ENCODE measurements around the gene XRRA1. TPM values are rescaled to one million over a fixed set of nuclear protein-coding genes. Genes with fewer than 3 reads are reported as not detected.
"Not testable (repeated sequence)": the region's sequence is repeated elsewhere in the genome, so short reads cannot be mapped to it uniquely, and the experiment has no call there.

Gene XRRA1
- polyA plus RNA-seq (2013), result 5.5 TPM

- H3K27me3 ChIP-seq (replicated peaks in 2 of 5; ENCODE audit: control insufficient read depth in 4 of 5, insufficient read depth in 5 of 5, low read length in 4 of 5), result no peaks in the 10 kb centered on the region
- peak within 1 kb of the TSS; percentile 88 to 98 for H3K27ac ChIP-seq (ENCODE audit: insufficient read depth in 1 of 2, low read depth in 1 of 2, low read length in 2 of 2, poor library complexity in 1 of 2, severe bottlenecking in 2 of 2)
- peak within 1 kb of the TSS; percentile 60 to 100 (median 96) for H3K4me3 ChIP-seq (ENCODE audit: control insufficient read depth in 1 of 7, extremely low read depth in 1 of 7, insufficient read depth in 4 of 7, low read depth in 2 of 7, low read length in 6 of 7)
- peaks cover 15 to 27% (median 18%) of the 10 kb centered on the region in 4 experiments for H3K4me1 ChIP-seq (ENCODE audit: control extremely low read depth in 1 of 4, control insufficient read depth in 4 of 4, insufficient read depth in 4 of 4, low read length in 3 of 4)
- under 1% methylated on average over 60 of the region's 67 CpGs for WGBS (ENCODE audit: insufficient coverage)
- no peaks in the 10 kb centered on the region for H3K9me3 ChIP-seq (ENCODE audit: control extremely low read depth in 1 of 5, control insufficient read depth in 4 of 5, insufficient read depth in 2 of 5, low read depth in 1 of 5, low read length in 4 of 5)
- CTCF ChIA-PET, result interaction anchor here (0.5 kb wide), 1 partner anchor 59 kb away, joined by 3 read pairs; no protein-coding TSS in a partner anchor
- POLR2A ChIA-PET, result interaction anchor here (0.7 to 1.0 kb wide), 3 partner anchors 9 to 1105 kb away, joined by 3 read pairs; no protein-coding TSS in a partner anchor
- DNase-seq, result peak; percentile 98 to 99 (median 99)
- H3K36me3 ChIP-seq (ENCODE audit: control insufficient read depth in 4 of 4, insufficient read depth in 4 of 4, low read length in 3 of 4), result peaks cover 0 to 23% (median 6%) of the 10 kb centered on the region in 4 experiments
These were observed at the start of gene XRRA1, which contains the start of gene SPCS2 for GRCh38 chr11:74948898-74949752. XRRA1 (minus strand) TSS chr11:74949091; CDS start chr11:74940878, 8,213 bp downstream. SPCS2 (plus strand) TSS chr11:74949266; CDS start chr11:74949286, 20 bp downstream.

- Histone ChIP-seq H3K4me1 (ENCODE audit: control extremely low read depth in 1 of 4, control insufficient read depth in 4 of 4, insufficient read depth in 4 of 4, low read length in 3 of 4) (peaks cover 8 to 26% (median 15%) of the 10 kb centered on the region in 4 experiments), H3K27me3 (replicated peaks in 2 of 5; ENCODE audit: control insufficient read depth in 4 of 5, insufficient read depth in 5 of 5, low read length in 4 of 5) (no peaks in the 10 kb centered on the region), H3K4me3 (ENCODE audit: control insufficient read depth in 1 of 7, extremely low read depth in 1 of 7, insufficient read depth in 4 of 7, low read depth in 2 of 7, low read length in 6 of 7) (no peak overlapping the region), H3K36me3 (ENCODE audit: control insufficient read depth in 4 of 4, insufficient read depth in 4 of 4, low read length in 3 of 4) (peaks cover 13 to 25% (median 15%) of the 10 kb centered on the region in 4 experiments), H3K9me3 (ENCODE audit: control extremely low read depth in 1 of 5, control insufficient read depth in 4 of 5, insufficient read depth in 2 of 5, low read depth in 1 of 5, low read length in 4 of 5) (no peaks in the 10 kb centered on the region), H3K27ac (ENCODE audit: insufficient read depth in 1 of 2, low read depth in 1 of 2, low read length in 2 of 2, poor library complexity in 1 of 2, severe bottlenecking in 2 of 2) (no peak overlapping the region)
- WGBS (ENCODE audit: insufficient coverage), result 100% methylated on average over 3 of the region's 5 CpGs
- ChIA-PET POLR2A (no interaction called here), CTCF (interaction anchor here (1.4 kb wide), 1 partner anchor 29 kb away, joined by 3 read pairs; no protein-coding TSS in a partner anchor)
- no peak for DNase-seq
These were observed 44.0 kb upstream of the XRRA1 start for GRCh38 chr11:74992852-74993251.

GRCh38 chr11:74990941-74991340, 42.0 kb upstream of the XRRA1 start:
- H3K27me3 ChIP-seq (replicated peaks in 2 of 5; ENCODE audit: control insufficient read depth in 4 of 5, insufficient read depth in 5 of 5, low read length in 4 of 5), result no peaks in the 10 kb centered on the region
- no peak overlapping the region for H3K27ac ChIP-seq (ENCODE audit: insufficient read depth in 1 of 2, low read depth in 1 of 2, low read length in 2 of 2, poor library complexity in 1 of 2, severe bottlenecking in 2 of 2)
- ChIA-PET CTCF (no interaction called here), POLR2A (no interaction called here)
- WGBS (ENCODE audit: insufficient coverage), result no CpG with 5 or more reads among the region's 1 CpG
- no peak overlapping the region for H3K4me3 ChIP-seq (ENCODE audit: control insufficient read depth in 1 of 7, extremely low read depth in 1 of 7, insufficient read depth in 4 of 7, low read depth in 2 of 7, low read length in 6 of 7)
- H3K4me1 ChIP-seq (ENCODE audit: control extremely low read depth in 1 of 4, control insufficient read depth in 4 of 4, insufficient read depth in 4 of 4, low read length in 3 of 4), result peaks cover 8 to 26% (median 16%) of the 10 kb centered on the region in 4 experiments
- H3K9me3 ChIP-seq (ENCODE audit: control extremely low read depth in 1 of 5, control insufficient read depth in 4 of 5, insufficient read depth in 2 of 5, low read depth in 1 of 5, low read length in 4 of 5), result no peaks in the 10 kb centered on the region
- peaks cover 11 to 15% (median 12%) of the 10 kb centered on the region in 4 experiments for H3K36me3 ChIP-seq (ENCODE audit: control insufficient read depth in 4 of 4, insufficient read depth in 4 of 4, low read length in 3 of 4)
- no peak for DNase-seq

- H3K27ac ChIP-seq (ENCODE audit: insufficient read depth in 1 of 2, low read depth in 1 of 2, low read length in 2 of 2, poor library complexity in 1 of 2, severe bottlenecking in 2 of 2); H3K27me3 ChIP-seq (replicated peaks in 2 of 5; ENCODE audit: control insufficient read depth in 4 of 5, insufficient read depth in 5 of 5, low read length in 4 of 5); H3K9me3 ChIP-seq (ENCODE audit: control extremely low read depth in 1 of 5, control insufficient read depth in 4 of 5, insufficient read depth in 2 of 5, low read depth in 1 of 5, low read length in 4 of 5); POLR2A ChIA-PET: not testable (repeated sequence)
- CTCF ChIA-PET, result interaction anchor here (0.8 kb wide), 1 partner anchor 60 kb away, joined by 3 read pairs; no protein-coding TSS in a partner anchor
- peak overlapping the region in 1 of 7 experiments; percentile 83 for H3K4me3 ChIP-seq (ENCODE audit: control insufficient read depth in 1 of 7, extremely low read depth in 1 of 7, insufficient read depth in 4 of 7, low read depth in 2 of 7, low read length in 6 of 7)
- DNase-seq, result peak in 2 of 3 donors; percentile 13 to 15
- peaks cover 8 to 26% (median 16%) of the 10 kb centered on the region in 4 experiments for H3K4me1 ChIP-seq (ENCODE audit: control extremely low read depth in 1 of 4, control insufficient read depth in 4 of 4, insufficient read depth in 4 of 4, low read length in 3 of 4)
- 60% methylated on average over 1 of the region's 4 CpGs for WGBS (ENCODE audit: insufficient coverage)
- peaks cover 9 to 13% (median 12%) of the 10 kb centered on the region in 4 experiments for H3K36me3 ChIP-seq (ENCODE audit: control insufficient read depth in 4 of 4, insufficient read depth in 4 of 4, low read length in 3 of 4)
These were observed 41.3 kb upstream of the XRRA1 start for GRCh38 chr11:74990150-74990549.

GRCh38 chr11:74989260-74989638, 40.4 kb upstream of the XRRA1 start:
- ChIA-PET POLR2A (interaction anchor here (0.7 kb wide), 1 partner anchor 21 kb away, joined by 3 read pairs; no protein-coding TSS in a partner anchor), CTCF (interaction anchor here (0.9 to 1.2 kb wide), 5 partner anchors 8 to 52 kb away, joined by 3 to 4 read pairs (median 3); no protein-coding TSS in a partner anchor)
- Histone ChIP-seq H3K9me3 (ENCODE audit: control extremely low read depth in 1 of 5, control insufficient read depth in 4 of 5, insufficient read depth in 2 of 5, low read depth in 1 of 5, low read length in 4 of 5) (no peaks in the 10 kb centered on the region), H3K4me1 (ENCODE audit: control extremely low read depth in 1 of 4, control insufficient read depth in 4 of 4, insufficient read depth in 4 of 4, low read length in 3 of 4) (peaks cover 8 to 26% (median 16%) of the 10 kb centered on the region in 4 experiments), H3K36me3 (ENCODE audit: control insufficient read depth in 4 of 4, insufficient read depth in 4 of 4, low read length in 3 of 4) (peaks cover under 1 to 5% (median 3%) of the 10 kb centered on the region in 4 experiments), H3K27me3 (replicated peaks in 2 of 5; ENCODE audit: control insufficient read depth in 4 of 5, insufficient read depth in 5 of 5, low read length in 4 of 5) (no peaks in the 10 kb centered on the region), H3K27ac (ENCODE audit: insufficient read depth in 1 of 2, low read depth in 1 of 2, low read length in 2 of 2, poor library complexity in 1 of 2, severe bottlenecking in 2 of 2) (peak overlapping the region; percentile 78 to 93), H3K4me3 (ENCODE audit: control insufficient read depth in 1 of 7, extremely low read depth in 1 of 7, insufficient read depth in 4 of 7, low read depth in 2 of 7, low read length in 6 of 7) (peak overlapping the region; percentile 83 to 94 (median 89))
- peak; percentile 9 to 32 (median 17) for DNase-seq
- 14% methylated on average over 5 of the region's 8 CpGs for WGBS (ENCODE audit: insufficient coverage)

GRCh38 chr11:74988541-74989259, 39.8 kb upstream of the XRRA1 start, which contains the start of gene NEU3:
NEU3 (plus strand) TSS chr11:74988933; CDS start chr11:74989061, 128 bp downstream.
- Histone ChIP-seq H3K27ac (ENCODE audit: insufficient read depth in 1 of 2, low read depth in 1 of 2, low read length in 2 of 2, poor library complexity in 1 of 2, severe bottlenecking in 2 of 2) (peak within 1 kb of the TSS; percentile 78 to 93), H3K4me1 (ENCODE audit: control extremely low read depth in 1 of 4, control insufficient read depth in 4 of 4, insufficient read depth in 4 of 4, low read length in 3 of 4) (peaks cover 8 to 26% (median 16%) of the 10 kb centered on the region in 4 experiments), H3K9me3 (ENCODE audit: control extremely low read depth in 1 of 5, control insufficient read depth in 4 of 5, insufficient read depth in 2 of 5, low read depth in 1 of 5, low read length in 4 of 5) (no peaks in the 10 kb centered on the region), H3K36me3 (ENCODE audit: control insufficient read depth in 4 of 4, insufficient read depth in 4 of 4, low read length in 3 of 4) (peaks cover 0 to 2% (median 0%) of the 10 kb centered on the region in 4 experiments), H3K27me3 (replicated peaks in 2 of 5; ENCODE audit: control insufficient read depth in 4 of 5, insufficient read depth in 5 of 5, low read length in 4 of 5) (no peaks in the 10 kb centered on the region), H3K4me3 (ENCODE audit: control insufficient read depth in 1 of 7, extremely low read depth in 1 of 7, insufficient read depth in 4 of 7, low read depth in 2 of 7, low read length in 6 of 7) (peak within 1 kb of the TSS; percentile 83 to 94 (median 89))
- WGBS (ENCODE audit: insufficient coverage), result 0% methylated on average over 44 of the region's 46 CpGs
- DNase-seq, result peak; percentile 83 to 92 (median 88)
- POLR2A ChIA-PET, result interaction anchor here (0.5 kb wide), 1 partner anchor 282 kb away, joined by 3 read pairs; no protein-coding TSS in a partner anchor
- CTCF ChIA-PET, result interaction anchor here (0.9 to 1.2 kb wide), 5 partner anchors 9 to 51 kb away, joined by 3 to 4 read pairs (median 3); no protein-coding TSS in a partner anchor

Measured in common myeloid progenitor, CD34-positive (primary cell).